ENCODE results near the gene THSD7A. TPM values are rescaled to one million over a fixed set of nuclear protein-coding genes. Genes with fewer than 3 reads are reported as not detected.

THSD7A gene
- total and polyA plus RNA-seq, 2 of the 4 experiments (the other 2 are of a cell fraction): 0.02 to 0.18 TPM

DNA sequence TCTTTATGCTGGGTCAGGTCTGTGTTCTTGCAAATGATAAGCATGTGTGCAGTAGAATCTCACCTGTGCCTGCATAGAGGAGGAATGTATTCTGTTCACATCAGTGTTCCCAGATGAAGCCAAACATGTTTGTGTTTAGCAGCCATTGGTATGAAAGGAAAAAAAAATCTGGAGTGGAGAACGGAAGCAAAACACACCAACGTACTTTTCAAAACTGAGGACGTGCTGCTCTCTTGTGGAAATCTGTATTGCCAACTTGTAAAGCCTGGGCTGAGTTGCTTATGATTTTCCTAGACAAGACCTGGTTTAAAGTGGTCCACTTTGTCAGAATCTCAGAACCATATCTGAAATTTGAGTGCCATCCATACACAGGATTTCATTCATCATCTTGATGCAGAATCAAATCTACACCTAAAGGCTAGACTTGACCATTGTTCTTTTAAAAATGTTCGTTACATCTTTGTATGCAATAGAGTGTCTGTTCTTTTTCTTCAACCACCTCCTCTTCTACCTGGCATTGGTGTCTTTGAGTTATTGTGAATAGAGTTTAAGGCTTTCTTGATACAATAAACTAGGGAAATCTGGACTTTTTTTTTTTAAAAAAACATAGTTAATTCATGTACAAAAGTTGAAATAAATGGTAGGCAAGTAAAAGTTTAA lies 490.6 kb downstream of the THSD7A start:
- dilution Hi-C loops (cut with HindIII; ENCODE audit: low sequenced_read_pairs, unreplicated experiment): no loop called here
- no CpG with 5 or more reads among the region's 4 CpGs for WGBS, 2 experiments (ENCODE audit: extremely low coverage in 2 of 2, insufficient read length in 1 of 2)
- Histone ChIP-seq H3K4me1 (ENCODE audit: control insufficient read depth, insufficient read depth, low read length) (no peaks in the 10 kb centered on the region), H2BK120ac (ENCODE audit: low read depth, low read length) (no peak overlapping the region), H4K20me1 (ENCODE audit: insufficient read depth, low read length) (no peaks in the 10 kb centered on the region), H2AK9ac (replicated peaks; ENCODE audit: low read depth, low read length, poor library complexity) (no peak overlapping the region), H2BK20ac (ENCODE audit: low read depth, low read length) (no peak overlapping the region), H3K79me1 (ENCODE audit: low read depth in 1 of 2, low read length in 2 of 2) (no peaks in the 10 kb centered on the region), H3K27ac (ENCODE audit: insufficient read depth, low read length) (no peak overlapping the region), H3K9me3 (ENCODE audit: control insufficient read depth, insufficient read depth, low read length) (no peaks in the 10 kb centered on the region), H3K9ac (ENCODE audit: low read depth, low read length) (no peak overlapping the region), H3K27me3 (ENCODE audit: control insufficient read depth, insufficient read depth, low read length) (no peaks in the 10 kb centered on the region), H3K4me3 (ENCODE audit: insufficient read depth, low read depth, low read length) (no peak overlapping the region), H2BK5ac (ENCODE audit: low read depth, low read length, poor library complexity, severe bottlenecking) (no peak overlapping the region), H2AFZ (replicated peaks; ENCODE audit: low read length, poor library complexity) (no peak overlapping the region), H2AK5ac (ENCODE audit: low read depth, low read length) (no peak overlapping the region), H4K91ac (ENCODE audit: insufficient read depth, low read depth, low read length) (no peak overlapping the region), H3K18ac (ENCODE audit: low read depth, low read length) (no peak overlapping the region), H3K4ac (ENCODE audit: low read depth, low read length) (no peak overlapping the region), H3K23ac (ENCODE audit: low read depth, low read length) (no peak overlapping the region), H3K14ac (replicated peaks; ENCODE audit: low read depth, low read length) (no peak overlapping the region), H3K9me1 (ENCODE audit: insufficient read depth, low read length) (no peaks in the 10 kb centered on the region), H4K8ac (ENCODE audit: low read depth in 2 of 2, low read length in 2 of 2) (no peak overlapping the region), H4K5ac (ENCODE audit: low read depth, low read length) (no peak overlapping the region), H3K56ac (ENCODE audit: extremely low read depth, insufficient read depth, low read length) (no peak overlapping the region), H3K36me3 (ENCODE audit: control insufficient read depth, insufficient read depth, low read length) (no peaks in the 10 kb centered on the region), H3K4me2 (ENCODE audit: low read depth, low read length) (no peak overlapping the region), H2BK15ac (ENCODE audit: low read depth, low read length) (no peak overlapping the region)
- CTCF ChIA-PET: no interaction called here
- TF ChIP-seq, protein P1, sequence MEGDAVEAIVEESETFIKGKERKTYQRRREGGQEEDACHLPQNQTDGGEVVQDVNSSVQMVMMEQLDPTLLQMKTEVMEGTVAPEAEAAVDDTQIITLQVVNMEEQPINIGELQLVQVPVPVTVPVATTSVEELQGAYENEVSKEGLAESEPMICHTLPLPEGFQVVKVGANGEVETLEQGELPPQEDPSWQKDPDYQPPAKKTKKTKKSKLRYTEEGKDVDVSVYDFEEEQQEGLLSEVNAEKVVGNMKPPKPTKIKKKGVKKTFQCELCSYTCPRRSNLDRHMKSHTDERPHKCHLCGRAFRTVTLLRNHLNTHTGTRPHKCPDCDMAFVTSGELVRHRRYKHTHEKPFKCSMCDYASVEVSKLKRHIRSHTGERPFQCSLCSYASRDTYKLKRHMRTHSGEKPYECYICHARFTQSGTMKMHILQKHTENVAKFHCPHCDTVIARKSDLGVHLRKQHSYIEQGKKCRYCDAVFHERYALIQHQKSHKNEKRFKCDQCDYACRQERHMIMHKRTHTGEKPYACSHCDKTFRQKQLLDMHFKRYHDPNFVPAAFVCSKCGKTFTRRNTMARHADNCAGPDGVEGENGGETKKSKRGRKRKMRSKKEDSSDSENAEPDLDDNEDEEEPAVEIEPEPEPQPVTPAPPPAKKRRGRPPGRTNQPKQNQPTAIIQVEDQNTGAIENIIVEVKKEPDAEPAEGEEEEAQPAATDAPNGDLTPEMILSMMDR (conservative IDR thresholded peaks at IDR 0.05; ENCODE audit: low read depth, low read length): 0 out of 2 replicates have a peak, but pooled peaks have one; percentile 10
- TF ChIP-seq MAZ (IDR thresholded peaks at IDR 0.05; ENCODE audit: borderline replicate concordance, low read depth, low read length) (no peak), BHLHE40 (IDR thresholded peaks at IDR 0.05; ENCODE audit: low read depth, low read length) (no peak), RCOR1 (IDR thresholded peaks at IDR 0.05; ENCODE audit: insufficient replicate concordance, low read length) (no peak), RFX5 (IDR thresholded peaks at IDR 0.05; ENCODE audit: low read depth, low read length) (no peak), SMC3 (IDR thresholded peaks at IDR 0.05; ENCODE audit: low read depth, low read length) (no peak), RAD21 (IDR thresholded peaks at IDR 0.05; ENCODE audit: low read length) (0 out of 2 replicates have a peak, but pooled peaks have one; percentile 13)
- POLR2A ChIA-PET (ENCODE audit: unreplicated experiment): no interaction called here
- BruUV-seq (replicated peaks): no TSS peak
- intact Hi-C loops (cut with micrococcal nuclease): loop anchor here (5.0 kb wide), 1 partner anchor 454 kb away; no protein-coding TSS in a partner anchor
- ATAC-seq (ENCODE audit: low read depth): no peak
- DNase-seq: no peak
- in situ Hi-C loops (cut with MboI; ENCODE audit: low sequenced_read_pairs): no loop called here

All from IMR-90 (cell line).